GM12874 (cell line): Measurements from ENCODE around the gene PPP1R9A.

Experiments used
- TF ChIP-seq, protein P1 (sequence below): IDR thresholded peaks from 2 replicates; pipeline ENCODE4 v1.5.1; 2011; ENCODE audit warnings: low read depth, mild to moderate bottlenecking, control low read depth, low read length, moderate library complexity; ENCODE audit not compliant: insufficient read depth

PPP1R9A gene

GRCh38 chr7:94907026-94907810, at the start of gene PPP1R9A:
Gene PPP1R9A, plus strand, starts transcription at chr7:94907594. Its CDS starts 2,520 bp downstream, at chr7:94910114.
- TF ChIP-seq, protein P1, sequence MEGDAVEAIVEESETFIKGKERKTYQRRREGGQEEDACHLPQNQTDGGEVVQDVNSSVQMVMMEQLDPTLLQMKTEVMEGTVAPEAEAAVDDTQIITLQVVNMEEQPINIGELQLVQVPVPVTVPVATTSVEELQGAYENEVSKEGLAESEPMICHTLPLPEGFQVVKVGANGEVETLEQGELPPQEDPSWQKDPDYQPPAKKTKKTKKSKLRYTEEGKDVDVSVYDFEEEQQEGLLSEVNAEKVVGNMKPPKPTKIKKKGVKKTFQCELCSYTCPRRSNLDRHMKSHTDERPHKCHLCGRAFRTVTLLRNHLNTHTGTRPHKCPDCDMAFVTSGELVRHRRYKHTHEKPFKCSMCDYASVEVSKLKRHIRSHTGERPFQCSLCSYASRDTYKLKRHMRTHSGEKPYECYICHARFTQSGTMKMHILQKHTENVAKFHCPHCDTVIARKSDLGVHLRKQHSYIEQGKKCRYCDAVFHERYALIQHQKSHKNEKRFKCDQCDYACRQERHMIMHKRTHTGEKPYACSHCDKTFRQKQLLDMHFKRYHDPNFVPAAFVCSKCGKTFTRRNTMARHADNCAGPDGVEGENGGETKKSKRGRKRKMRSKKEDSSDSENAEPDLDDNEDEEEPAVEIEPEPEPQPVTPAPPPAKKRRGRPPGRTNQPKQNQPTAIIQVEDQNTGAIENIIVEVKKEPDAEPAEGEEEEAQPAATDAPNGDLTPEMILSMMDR = no peak

DNA sequence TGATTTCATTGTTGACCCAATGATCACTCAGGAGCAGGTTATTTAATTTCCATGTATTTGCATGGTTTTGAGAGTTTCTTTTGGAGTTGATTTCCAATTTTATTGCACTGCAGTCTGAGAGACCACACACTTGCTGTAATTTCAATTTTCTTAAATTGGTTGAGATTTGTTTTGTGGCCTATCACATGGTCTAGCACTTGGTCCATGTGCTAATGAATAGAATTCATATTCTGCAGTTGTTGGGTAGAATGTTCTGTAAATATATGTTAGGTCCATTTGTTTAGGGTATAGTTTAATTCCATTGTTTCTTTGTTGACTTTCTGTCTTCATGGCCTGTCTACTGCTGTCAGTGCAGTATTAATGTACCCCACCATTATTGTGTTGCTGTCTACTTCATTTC, 36.3 kb upstream of the PPP1R9A start:
- TF ChIP-seq, protein P1 = no peak

- TF ChIP-seq, protein P1 = no peak
Measured at GRCh38 chr7:94873239-94873638, 34.2 kb upstream of the PPP1R9A start.

DNA sequence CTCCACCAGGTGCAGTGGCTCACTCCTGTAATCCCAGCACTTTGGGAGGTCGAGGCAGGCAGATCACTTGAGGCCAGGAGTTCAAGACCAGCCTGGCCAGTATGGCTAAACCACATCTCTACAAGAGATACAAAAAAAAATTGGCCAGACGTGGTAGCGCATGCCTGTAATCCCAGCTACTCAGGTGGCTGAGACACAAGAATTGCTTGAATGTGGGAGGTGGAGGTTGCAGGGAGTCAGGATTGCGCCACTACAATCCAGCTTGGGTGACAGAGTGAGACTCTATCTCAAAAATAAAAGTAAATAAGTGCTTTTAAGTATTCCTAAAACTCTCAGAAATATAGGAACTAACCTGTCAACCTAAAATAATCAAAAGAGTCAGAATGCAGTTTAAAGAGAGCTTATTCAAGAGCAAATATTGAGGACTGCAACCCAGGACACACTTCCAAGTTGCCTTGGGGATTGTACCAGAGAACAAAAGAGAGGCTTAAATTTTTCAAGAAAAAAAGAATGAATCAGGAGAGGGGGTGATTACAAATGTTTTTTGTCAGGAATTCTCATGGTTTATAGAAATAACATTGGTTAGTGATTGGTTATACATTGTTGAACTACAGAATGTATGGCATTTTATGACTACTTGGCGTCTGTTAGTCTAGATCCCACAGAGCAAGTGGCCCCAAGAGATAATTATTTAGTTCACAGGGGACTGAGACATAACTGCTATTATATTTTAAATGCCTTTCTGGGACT, 33.2 kb upstream of the PPP1R9A start:
- TF ChIP-seq, protein P1 = no peak

DNA sequence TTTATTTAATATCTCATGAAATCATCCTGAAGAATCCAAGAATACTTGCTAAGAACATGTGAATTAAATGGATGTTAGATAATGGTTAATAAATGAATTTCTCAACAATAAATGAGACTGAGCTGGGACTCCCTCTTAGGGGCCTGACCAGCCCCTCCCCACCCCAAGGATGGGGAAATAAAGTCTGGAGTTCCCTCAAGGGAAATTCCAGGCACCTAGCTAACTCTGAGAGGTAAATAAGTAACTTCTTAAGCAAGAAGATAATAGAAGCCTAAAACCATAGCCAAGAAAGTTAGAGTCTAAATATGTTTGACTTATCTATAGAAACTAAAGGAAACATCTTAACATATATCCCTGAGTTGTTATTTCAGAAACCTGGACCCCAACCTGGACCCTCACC, 32.2 kb upstream of the PPP1R9A start:
- TF ChIP-seq, protein P1 = no peak

- TF ChIP-seq, protein P1 = no peak
Measured at GRCh38 chr7:94877731-94878670, 29.4 kb upstream of the PPP1R9A start.
